ENCODE measurements around the gene IDH1. TPM values are rescaled to one million over a fixed set of nuclear protein-coding genes. Genes with fewer than 3 reads are reported as not detected.

The IDH1 gene
- total and polyA plus RNA-seq, 2 donors (not counting 1 experiment from before 2014, with no cell fraction given) = 13.9 to 41.4 TPM

GRCh38 chr2:208227581-208228232 is 27.2 kb downstream of the IDH1 start:
- no peak overlapping the region for H3K9ac ChIP-seq (ENCODE audit: low read length)
- Mint-ChIP-seq H3K9me3 (ENCODE audit: insufficient read depth) (peaks cover 7% of the 10 kb centered on the region), H3K27ac (no peak overlapping the region), H3K27me3 (peaks cover 4% of the 10 kb centered on the region), H3K4me3 (no peak overlapping the region), H3K4me1 (no peaks in the 10 kb centered on the region)
- no peak for ATAC-seq (ENCODE audit: low read depth)
- TF ChIP-seq EZH2 (IDR thresholded peaks at IDR 0.05; ENCODE audit: borderline replicate concordance, insufficient read depth, low read depth, low read length, poor library complexity, severe bottlenecking) (no peak), CTCF (IDR thresholded peaks at IDR 0.05) (no peak)
- WGBS (ENCODE audit: insufficient coverage) = 95% methylated on average over 33 of the region's 33 CpGs
- H4K20me1 ChIP-seq (ENCODE audit: control insufficient read depth, insufficient read depth, low read length, poor library complexity, severe bottlenecking) = no peaks in the 10 kb centered on the region
- no peak overlapping the region for H2AFZ ChIP-seq (ENCODE audit: insufficient read depth, low read depth, low read length, poor library complexity, severe bottlenecking)
- H3K79me2 ChIP-seq (ENCODE audit: control insufficient read depth, insufficient read depth, low read length) = no peaks in the 10 kb centered on the region
- ChIA-PET CTCF (no interaction called here), POLR2A (no interaction called here)
- H3K27ac ChIP-seq (ENCODE audit: low read length in 2 of 2) = no peak overlapping the region
- no peak for DNase-seq
- no peak overlapping the region for H3K4me2 ChIP-seq (replicated peaks; ENCODE audit: low read depth, low read length, poor library complexity, severe bottlenecking)
- H3K9me3 ChIP-seq (ENCODE audit: control extremely low read depth in 1 of 3, control insufficient read depth in 2 of 3, insufficient read depth in 1 of 3, low read length in 2 of 3) = peaks cover 0 to 10% (median 9%) of the 10 kb centered on the region in 3 donors
- H3K36me3 ChIP-seq (replicated peaks in 1 of 2; ENCODE audit: control extremely low read depth in 1 of 2, control insufficient read depth in 1 of 2, extremely low read depth in 1 of 2, insufficient read depth in 2 of 2, low read length in 1 of 2) = no peaks in the 10 kb centered on the region
- no peaks in the 10 kb centered on the region for H3K4me1 ChIP-seq (ENCODE audit: control insufficient read depth in 2 of 2, insufficient read depth in 2 of 2, low read length in 2 of 2)
- intact Hi-C loops (cut with micrococcal nuclease) = no loop called here
- no peak overlapping the region for H3K4me3 ChIP-seq (ENCODE audit: control extremely low read depth in 1 of 5, extremely low read depth in 1 of 5, insufficient read depth in 1 of 5, low read depth in 2 of 5, low read length in 4 of 5)
- no peaks in the 10 kb centered on the region for H3K27me3 ChIP-seq (replicated peaks in 1 of 4; ENCODE audit: control extremely low read depth in 1 of 4, control insufficient read depth in 3 of 4, insufficient read depth in 4 of 4, low read length in 3 of 4)

- no peak overlapping the region for H3K27ac ChIP-seq (ENCODE audit: low read length in 2 of 2)
- no peak overlapping the region for H3K9ac ChIP-seq (ENCODE audit: low read length)
- H3K27me3 ChIP-seq (replicated peaks in 1 of 4; ENCODE audit: control extremely low read depth in 1 of 4, control insufficient read depth in 3 of 4, insufficient read depth in 4 of 4, low read length in 3 of 4) = no peaks in the 10 kb centered on the region
- H3K27me3 Mint-ChIP-seq = peaks cover 4% of the 10 kb centered on the region
- H3K27ac Mint-ChIP-seq = no peak overlapping the region
- no peaks in the 10 kb centered on the region for H3K79me2 ChIP-seq (ENCODE audit: control insufficient read depth, insufficient read depth, low read length)
- DNase-seq (no peak), ATAC-seq (ENCODE audit: low read depth) (no peak)
- no peaks in the 10 kb centered on the region for H3K4me1 ChIP-seq (ENCODE audit: control insufficient read depth in 2 of 2, insufficient read depth in 2 of 2, low read length in 2 of 2)
- H2AFZ ChIP-seq (ENCODE audit: insufficient read depth, low read depth, low read length, poor library complexity, severe bottlenecking) = no peak overlapping the region
- peaks cover 0 to 12% (median 0%) of the 10 kb centered on the region in 3 donors for H3K9me3 ChIP-seq (ENCODE audit: control extremely low read depth in 1 of 3, control insufficient read depth in 2 of 3, insufficient read depth in 1 of 3, low read length in 2 of 3)
- no peak overlapping the region for H3K4me2 ChIP-seq (replicated peaks; ENCODE audit: low read depth, low read length, poor library complexity, severe bottlenecking)
- H3K4me1 Mint-ChIP-seq = no peaks in the 10 kb centered on the region
- TF ChIP-seq CTCF (IDR thresholded peaks at IDR 0.05) (no peak), EZH2 (IDR thresholded peaks at IDR 0.05; ENCODE audit: borderline replicate concordance, insufficient read depth, low read depth, low read length, poor library complexity, severe bottlenecking) (no peak)
- ChIA-PET CTCF (no interaction called here), POLR2A (no interaction called here)
- no peaks in the 10 kb centered on the region for H3K9me3 Mint-ChIP-seq (ENCODE audit: insufficient read depth)
- no peak overlapping the region for H3K4me3 Mint-ChIP-seq
- no peaks in the 10 kb centered on the region for H4K20me1 ChIP-seq (ENCODE audit: control insufficient read depth, insufficient read depth, low read length, poor library complexity, severe bottlenecking)
- no peak overlapping the region for H3K4me3 ChIP-seq (ENCODE audit: control extremely low read depth in 1 of 5, extremely low read depth in 1 of 5, insufficient read depth in 1 of 5, low read depth in 2 of 5, low read length in 4 of 5)
- intact Hi-C loops (cut with micrococcal nuclease) = no loop called here
- H3K36me3 ChIP-seq (replicated peaks in 1 of 2; ENCODE audit: control extremely low read depth in 1 of 2, control insufficient read depth in 1 of 2, extremely low read depth in 1 of 2, insufficient read depth in 2 of 2, low read length in 1 of 2) = no peaks in the 10 kb centered on the region
- WGBS (ENCODE audit: insufficient coverage) = no CpG with 5 or more reads among the region's 2 CpGs
These were observed 30.1 kb downstream of the IDH1 start for GRCh38 chr2:208224802-208225201.

Data from B cell (primary cell).